ENCODE results near the gene FOXO1. TPM values are rescaled to one million over a fixed set of nuclear protein-coding genes. Genes with fewer than 3 reads are reported as not detected.

The FOXO1 gene
- total and polyA plus RNA-seq, 5 donors from 2014 or later = 45.5 to 119 (median 82.2) TPM

Other genes with a start within 250 kb of the FOXO1 start
- 21.5 TPM for gene MRPS31, start 104.5 kb upstream of the FOXO1 start, total RNA-seq
- 10 to 100 TPM; 50.3 to 71.0 (median 60.2) TPM for gene MRPS31, start 104.5 kb upstream of the FOXO1 start, polyA plus RNA-seq
- gene SLC25A15, start 123.0 kb upstream of the FOXO1 start, total RNA-seq = 4.8 TPM
- 10 to 100 TPM in 1 of 4 donors, 1 to 10 TPM in 3; 3.9 to 13.3 (median 7.2) TPM for gene SLC25A15, start 123.0 kb upstream of the FOXO1 start, polyA plus RNA-seq

Data from CD4-positive, CD25-positive, alpha-beta regulatory T cell (primary cell).